A549 (cell line): Measurements from ENCODE around the gene RASA3. TPM values are rescaled to one million over a fixed set of nuclear protein-coding genes. Genes with fewer than 3 reads are reported as not detected.
A peak's percentile ranks its signal among the peaks of the same experiment; 100 is the strongest.

ENCODE experiments used
- ATAC-seq, 2 experiments: fragments of 200-7000 bp in 1 of 2; fragments of >200 bp in 1 of 2; cut with Nextera tagmentation in 1 of 2; cut with Tn5 transposase in 1 of 2; 3 replicates each; pipeline versions ENCODE4 v1.8.0 to v1.9.1; 2018 to 2020; ENCODE audit warnings: mild to moderate bottlenecking in 1 of 2, moderate library complexity in 1 of 2
- CTCF ChIA-PET: fragments of 300-600 bp; sonication (Branson Sonifier 250); formaldehyde crosslinking; extraction: SDS; loops from one replicate; lab custom pipeline; 2021; ENCODE audit warnings: antibody characterized with exemption, inconsistent platforms; lab: Yijun Ruan, JAX
- POLR2A ChIA-PET: fragments of 350-600 bp; formaldehyde crosslinking; extraction: SDS; loops from one replicate; lab custom pipeline; 2021; ENCODE audit warnings: antibody characterized with exemption, inconsistent platforms; lab: Yijun Ruan, JAX
- DNase-seq, 2 experiments: peaks; one replicate each; pipeline versions ENCODE4 v3.0.0 to v3.0.0-alpha.2; 2011 to 2016; ENCODE audit warnings: low read depth in 1 of 2, low spot score in 1 of 2
- FAIRE-seq: peaks from 2 replicates; lab custom pipeline; 2011; peaks lifted over from hg19 to GRCh38; lab: Jason Lieb, UNC
- H3K27ac ChIP-seq, 2 experiments: fragments of >200 bp; sonication (Bioruptor Twin); formaldehyde crosslinking; 3 replicates each; pipeline ENCODE4 v1.5.1; 2016 to 2017
- H3K4me1 ChIP-seq: fragments of >200 bp; sonication (Bioruptor Twin); formaldehyde crosslinking; 3 replicates; pipeline ENCODE4 v1.6.1; 2016
- H3K4me2 ChIP-seq: fragments of >200 bp; sonication (Bioruptor Twin); formaldehyde crosslinking; 3 replicates; pipeline ENCODE4 v1.6.1; 2016
- H3K4me3 ChIP-seq: fragments of >200 bp; sonication (Bioruptor Twin); formaldehyde crosslinking; 3 replicates; pipeline ENCODE4 v1.5.1; 2016
- H3K9me3 ChIP-seq: fragments of >200 bp; sonication (Bioruptor Twin); formaldehyde crosslinking; 3 replicates; pipeline ENCODE4 v1.6.1; 2016
- CEBPB ChIP-seq, 2 experiments: fragments of >200 bp in 1 of 2; sonication (Bioruptor Twin) in 1 of 2; formaldehyde crosslinking in 1 of 2; IDR thresholded peaks; 2 replicates each; pipeline ENCODE4 v1.6.1; 2012 to 2016
- CHD2 ChIP-seq: fragments of 150-350 bp; IDR thresholded peaks from 2 replicates; pipeline ENCODE4 v1.6.1; 2014; ENCODE audit warnings: low read length; ENCODE audit not compliant: partially characterized antibody
- EHMT2 ChIP-seq: fragments of 200-600 bp; sonication (generic); IDR thresholded peaks from 2 replicates; pipeline ENCODE4 v1.6.1; 2016; ENCODE audit warnings: antibody characterized with exemption, low read depth, mild to moderate bottlenecking, moderate library complexity
- FOSB ChIP-seq: fragments of 250-450 bp; sonication (Bioruptor Pico); IDR thresholded peaks from 2 replicates; pipeline ENCODE4 v1.5.0; 2020; ENCODE audit warnings: mild to moderate bottlenecking, moderate library complexity
- FOSL2 ChIP-seq, 2 experiments: fragments of 450-650 bp in 1 of 2; fragments of >200 bp in 1 of 2; sonication (Bioruptor Twin) in 1 of 2; formaldehyde crosslinking; IDR thresholded peaks; 2 replicates each; pipeline versions ENCODE4 v1.5.0 to v1.6.1; 2016 to 2020; ENCODE audit warnings: mild to moderate bottlenecking in 1 of 2, moderate library complexity in 1 of 2
- FOXS1 ChIP-seq: fragments of 250-450 bp; sonication (Bioruptor Pico); IDR thresholded peaks from 2 replicates; pipeline ENCODE4 v1.5.0; 2020; ENCODE audit warnings: mild to moderate bottlenecking, moderate library complexity
- HEYL ChIP-seq: fragments of 250-450 bp; sonication (Bioruptor Pico); IDR thresholded peaks from 2 replicates; pipeline ENCODE4 v1.8.0; 2021; ENCODE audit warnings: mild to moderate bottlenecking, moderate library complexity
- JUN ChIP-seq, 2 experiments: fragments of >200 bp; sonication (Bioruptor Twin); formaldehyde crosslinking; IDR thresholded peaks; 2 replicates in 1 of 2; 3 replicates in 1 of 2; pipeline ENCODE4 v1.6.1; 2016 to 2017
- JUNB ChIP-seq: fragments of >200 bp; sonication (Bioruptor Twin); formaldehyde crosslinking; IDR thresholded peaks from 2 replicates; pipeline ENCODE4 v1.6.1; 2016
- KDM1A ChIP-seq: fragments of 200-600 bp; sonication (generic); IDR thresholded peaks from 2 replicates; pipeline ENCODE4 v1.6.1; 2016; ENCODE audit warnings: low read depth, mild to moderate bottlenecking
- MAFK ChIP-seq: fragments of 450-650 bp; IDR thresholded peaks from 2 replicates; pipeline ENCODE4 v1.6.1; 2014; ENCODE audit not compliant: partially characterized antibody
- MAZ ChIP-seq: fragments of 150-350 bp; IDR thresholded peaks from 2 replicates; pipeline ENCODE4 v1.6.1; 2014; ENCODE audit warnings: antibody characterized with exemption, low read depth, low read length, borderline replicate concordance
- MYC ChIP-seq: IDR thresholded peaks from 2 replicates; pipeline ENCODE4 v1.6.1; 2012; ENCODE audit warnings: mild to moderate bottlenecking, inconsistent platforms, low read length, improper control_type of control experiment, borderline replicate concordance
- NR3C1 ChIP-seq: fragments of >200 bp; sonication (Bioruptor Twin); formaldehyde crosslinking; IDR thresholded peaks from 3 replicates; pipeline ENCODE4 v1.6.1; 2017
- PHF8 ChIP-seq: fragments of 200-600 bp; sonication (generic); IDR thresholded peaks from 2 replicates; pipeline ENCODE4 v1.6.1; 2016; ENCODE audit warnings: low read depth, mild to moderate bottlenecking, antibody characterized with exemption, moderate library complexity, borderline replicate concordance
- RCOR1 ChIP-seq: fragments of 150-350 bp; IDR thresholded peaks from 2 replicates; pipeline ENCODE4 v1.6.1; 2014; ENCODE audit warnings: antibody characterized with exemption, low read length, low read depth
- WGBS: methylation state at CpG from one replicate; pipeline ENCODE4 v1.1.6; 2017; ENCODE audit errors: missing lambda C conversion rate; 5-methylcytosine and 5-hydroxymethylcytosine counted together
- polyA plus RNA-seq, 4 experiments: library from polyadenylated mRNA; depleted of rRNA in 3 of 4; stranded (reverse); fragments of >200 nt; fragmentation: RNase III in 1 of 4; extraction: RNeasy Plus Mini Kit Qiagen cat#74134 plus additional on column Dnase treatment in 1 of 4; gene quantifications; 2 replicates in 3 of 4; 3 replicates in 1 of 4; pipeline ENCODE4 v1.2.3, GENCODE V29; 2011 to 2017
- TF ChIP-seq, protein P1 (sequence below): IDR thresholded peaks from 2 replicates; pipeline ENCODE4 v1.6.1; 2012
- TF ChIP-seq, protein P2 (sequence below): fragments of 450-650 bp; IDR thresholded peaks from 2 replicates; pipeline ENCODE4 v1.6.1; 2014; ENCODE audit warnings: antibody characterized with exemption
- TF ChIP-seq, protein P3 (sequence below): fragments of 250-450 bp; sonication (Bioruptor Pico); IDR thresholded peaks from 2 replicates; pipeline ENCODE4 v1.5.0; 2020; ENCODE audit warnings: low read depth, mild to moderate bottlenecking, moderate library complexity
- TF ChIP-seq, protein P4 (sequence below): fragments of 150-350 bp; IDR thresholded peaks from 2 replicates; pipeline ENCODE4 v1.6.1; 2014; ENCODE audit warnings: low read depth, mild to moderate bottlenecking, low read length
- TF ChIP-seq, protein P5 (sequence below): fragments of 200-600 bp; sonication (generic); IDR thresholded peaks from 2 replicates; pipeline ENCODE4 v1.6.1; 2016; ENCODE audit warnings: antibody characterized with exemption, mild to moderate bottlenecking, moderate library complexity

RASA3 gene
- polyA plus RNA-seq, 2 of the 4 experiments (the other 2 are of a cell fraction): 4.3 to 7.6 TPM

DNA sequence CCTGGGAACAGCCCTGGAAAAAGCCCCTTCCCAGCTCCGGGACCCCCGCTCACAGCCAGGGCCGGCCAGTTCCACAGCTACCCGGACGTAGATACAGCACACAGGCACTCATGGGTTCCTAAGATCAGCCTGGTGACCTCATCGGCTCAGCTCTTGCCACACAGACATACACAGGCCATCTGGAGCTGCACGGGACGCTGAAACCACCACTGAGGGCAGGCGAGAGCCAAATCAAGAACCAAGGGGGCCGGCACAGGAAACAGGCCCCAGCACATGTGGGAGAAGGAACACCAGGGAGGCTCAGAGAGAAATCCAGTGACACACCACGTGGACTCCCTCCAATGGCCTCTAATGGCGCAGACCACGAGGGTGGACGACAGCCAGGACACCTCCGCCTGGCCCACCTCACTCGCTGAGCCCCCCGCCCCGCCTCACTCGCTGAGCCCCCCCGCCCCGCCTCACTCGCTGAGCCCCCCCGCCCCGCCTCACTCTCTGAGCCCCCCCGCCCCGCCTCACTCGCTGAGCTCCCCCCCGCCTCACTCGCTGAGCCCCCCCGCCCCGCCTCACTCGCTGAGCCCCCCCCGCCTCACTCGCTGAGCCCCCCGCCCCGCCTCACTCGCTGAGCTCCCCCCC lies 88.9 kb downstream of the RASA3 start (continued):
- TF ChIP-seq RCOR1 (no peak), FOSL2 (IDR thresholded peaks at IDR 0.05) (no peak), FOSL2 (CRISPR knock-in tag; IDR thresholded peaks at IDR 0.05) (peak; percentile 42), CHD2 (no peak), MAFK (no peak), EHMT2 (no peak), FOXS1 (CRISPR knock-in tag) (no peak), JUNB (no peak), HEYL (no peak), MYC (peak; percentile 97), CEBPB (IDR thresholded peaks at IDR 0.05) (peak in 1 of 2 experiments; percentile 45; a peak in 1 of 4 replicates), KDM1A (no peak), FOSB (CRISPR knock-in tag) (no peak), JUN (IDR thresholded peaks at IDR 0.05) (no peak)
- TF ChIP-seq, protein P1, sequence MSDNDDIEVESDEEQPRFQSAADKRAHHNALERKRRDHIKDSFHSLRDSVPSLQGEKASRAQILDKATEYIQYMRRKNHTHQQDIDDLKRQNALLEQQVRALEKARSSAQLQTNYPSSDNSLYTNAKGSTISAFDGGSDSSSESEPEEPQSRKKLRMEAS: peak; percentile 92
- TF ChIP-seq, protein P2, sequence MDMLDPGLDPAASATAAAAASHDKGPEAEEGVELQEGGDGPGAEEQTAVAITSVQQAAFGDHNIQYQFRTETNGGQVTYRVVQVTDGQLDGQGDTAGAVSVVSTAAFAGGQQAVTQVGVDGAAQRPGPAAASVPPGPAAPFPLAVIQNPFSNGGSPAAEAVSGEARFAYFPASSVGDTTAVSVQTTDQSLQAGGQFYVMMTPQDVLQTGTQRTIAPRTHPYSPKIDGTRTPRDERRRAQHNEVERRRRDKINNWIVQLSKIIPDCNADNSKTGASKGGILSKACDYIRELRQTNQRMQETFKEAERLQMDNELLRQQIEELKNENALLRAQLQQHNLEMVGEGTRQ: peak; percentile 80
- TF ChIP-seq, protein P3, sequence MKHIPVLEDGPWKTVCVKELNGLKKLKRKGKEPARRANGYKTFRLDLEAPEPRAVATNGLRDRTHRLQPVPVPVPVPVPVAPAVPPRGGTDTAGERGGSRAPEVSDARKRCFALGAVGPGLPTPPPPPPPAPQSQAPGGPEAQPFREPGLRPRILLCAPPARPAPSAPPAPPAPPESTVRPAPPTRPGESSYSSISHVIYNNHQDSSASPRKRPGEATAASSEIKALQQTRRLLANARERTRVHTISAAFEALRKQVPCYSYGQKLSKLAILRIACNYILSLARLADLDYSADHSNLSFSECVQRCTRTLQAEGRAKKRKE: no peak
- TF ChIP-seq, protein P4, sequence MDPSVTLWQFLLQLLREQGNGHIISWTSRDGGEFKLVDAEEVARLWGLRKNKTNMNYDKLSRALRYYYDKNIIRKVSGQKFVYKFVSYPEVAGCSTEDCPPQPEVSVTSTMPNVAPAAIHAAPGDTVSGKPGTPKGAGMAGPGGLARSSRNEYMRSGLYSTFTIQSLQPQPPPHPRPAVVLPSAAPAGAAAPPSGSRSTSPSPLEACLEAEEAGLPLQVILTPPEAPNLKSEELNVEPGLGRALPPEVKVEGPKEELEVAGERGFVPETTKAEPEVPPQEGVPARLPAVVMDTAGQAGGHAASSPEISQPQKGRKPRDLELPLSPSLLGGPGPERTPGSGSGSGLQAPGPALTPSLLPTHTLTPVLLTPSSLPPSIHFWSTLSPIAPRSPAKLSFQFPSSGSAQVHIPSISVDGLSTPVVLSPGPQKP: no peak

DNA sequence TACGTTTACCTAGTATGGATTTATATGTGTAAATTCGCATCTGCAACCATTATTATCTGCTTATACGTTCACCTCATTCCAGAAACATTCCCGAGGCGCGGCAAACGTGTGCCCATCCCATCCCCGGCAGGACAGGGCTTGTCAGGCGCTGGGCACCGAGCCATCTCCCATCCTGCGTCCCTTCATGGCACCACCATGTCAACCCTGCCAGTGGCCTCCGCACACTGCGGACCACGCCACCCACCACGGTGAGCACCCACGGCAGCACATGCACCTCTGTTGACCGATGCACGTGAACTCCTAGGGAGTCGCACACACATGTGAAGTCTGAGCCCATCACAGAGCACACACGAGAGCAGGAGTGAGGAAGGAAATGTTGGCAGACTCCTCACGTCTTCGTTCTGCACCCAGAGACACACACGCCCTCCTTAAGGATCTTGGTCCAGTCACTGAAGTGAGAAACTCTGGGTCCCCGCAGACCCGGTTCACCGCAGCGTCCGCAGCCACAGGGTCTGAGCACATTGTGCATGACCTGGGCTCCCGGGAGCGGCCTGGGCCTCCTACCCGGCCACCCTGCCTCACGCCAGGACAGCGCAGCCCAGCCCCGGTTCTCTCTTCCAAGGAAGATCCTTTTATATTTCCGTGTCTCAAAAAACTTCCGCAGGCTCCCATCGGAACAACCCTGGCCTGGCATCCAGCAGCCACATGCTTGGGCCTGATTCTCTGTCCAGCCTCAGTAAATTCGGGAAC lies 90.2 kb downstream of the RASA3 start:
- Histone ChIP-seq H3K4me1 (peaks cover 16% of the 10 kb centered on the region), H3K4me2 (peak overlapping the region; percentile 75; the same call in 1 of the 3 replicates), H3K27ac (peak overlapping the region in 1 of 2 experiments; percentile 90; a peak in 3 of 6 replicates), H3K9me3 (no peaks in the 10 kb centered on the region), H3K4me3 (no peak overlapping the region)
- TF ChIP-seq MAZ: no peak
- TF ChIP-seq NR3C1: no peak
- TF ChIP-seq, protein P5, sequence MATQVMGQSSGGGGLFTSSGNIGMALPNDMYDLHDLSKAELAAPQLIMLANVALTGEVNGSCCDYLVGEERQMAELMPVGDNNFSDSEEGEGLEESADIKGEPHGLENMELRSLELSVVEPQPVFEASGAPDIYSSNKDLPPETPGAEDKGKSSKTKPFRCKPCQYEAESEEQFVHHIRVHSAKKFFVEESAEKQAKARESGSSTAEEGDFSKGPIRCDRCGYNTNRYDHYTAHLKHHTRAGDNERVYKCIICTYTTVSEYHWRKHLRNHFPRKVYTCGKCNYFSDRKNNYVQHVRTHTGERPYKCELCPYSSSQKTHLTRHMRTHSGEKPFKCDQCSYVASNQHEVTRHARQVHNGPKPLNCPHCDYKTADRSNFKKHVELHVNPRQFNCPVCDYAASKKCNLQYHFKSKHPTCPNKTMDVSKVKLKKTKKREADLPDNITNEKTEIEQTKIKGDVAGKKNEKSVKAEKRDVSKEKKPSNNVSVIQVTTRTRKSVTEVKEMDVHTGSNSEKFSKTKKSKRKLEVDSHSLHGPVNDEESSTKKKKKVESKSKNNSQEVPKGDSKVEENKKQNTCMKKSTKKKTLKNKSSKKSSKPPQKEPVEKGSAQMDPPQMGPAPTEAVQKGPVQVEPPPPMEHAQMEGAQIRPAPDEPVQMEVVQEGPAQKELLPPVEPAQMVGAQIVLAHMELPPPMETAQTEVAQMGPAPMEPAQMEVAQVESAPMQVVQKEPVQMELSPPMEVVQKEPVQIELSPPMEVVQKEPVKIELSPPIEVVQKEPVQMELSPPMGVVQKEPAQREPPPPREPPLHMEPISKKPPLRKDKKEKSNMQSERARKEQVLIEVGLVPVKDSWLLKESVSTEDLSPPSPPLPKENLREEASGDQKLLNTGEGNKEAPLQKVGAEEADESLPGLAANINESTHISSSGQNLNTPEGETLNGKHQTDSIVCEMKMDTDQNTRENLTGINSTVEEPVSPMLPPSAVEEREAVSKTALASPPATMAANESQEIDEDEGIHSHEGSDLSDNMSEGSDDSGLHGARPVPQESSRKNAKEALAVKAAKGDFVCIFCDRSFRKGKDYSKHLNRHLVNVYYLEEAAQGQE: no peak
- TF ChIP-seq PHF8: no peak
- no peak for DNase-seq
- CTCF ChIA-PET: interaction anchor here (0.8 to 1.5 kb wide), 5 partner anchors 8 to 184 kb away, joined by 3 to 5 read pairs (median 3); no protein-coding TSS in a partner anchor
- FAIRE-seq: no peak
- WGBS: 97% methylated on average over 32 of the region's 38 CpGs
- POLR2A ChIA-PET: interaction anchor here (1.1 kb wide), 1 partner anchor 58 kb away, joined by 3 read pairs; no protein-coding TSS in a partner anchor
- ATAC-seq: no peak
